AG09319 (cell line): ENCODE data around the gene PRR36.

Experiments used
- DNase-seq: peaks from one replicate; pipeline ENCODE4 v3.0.0-alpha.2; 2010; ENCODE audit warnings: low read depth; ENCODE audit errors: extremely low read depth
- TF ChIP-seq, protein P1 (sequence below): IDR thresholded peaks from 2 replicates; pipeline ENCODE4 v1.5.1; 2011; ENCODE audit warnings: low read depth, mild to moderate bottlenecking, inconsistent platforms, low read length, moderate library complexity

The PRR36 gene

DNA sequence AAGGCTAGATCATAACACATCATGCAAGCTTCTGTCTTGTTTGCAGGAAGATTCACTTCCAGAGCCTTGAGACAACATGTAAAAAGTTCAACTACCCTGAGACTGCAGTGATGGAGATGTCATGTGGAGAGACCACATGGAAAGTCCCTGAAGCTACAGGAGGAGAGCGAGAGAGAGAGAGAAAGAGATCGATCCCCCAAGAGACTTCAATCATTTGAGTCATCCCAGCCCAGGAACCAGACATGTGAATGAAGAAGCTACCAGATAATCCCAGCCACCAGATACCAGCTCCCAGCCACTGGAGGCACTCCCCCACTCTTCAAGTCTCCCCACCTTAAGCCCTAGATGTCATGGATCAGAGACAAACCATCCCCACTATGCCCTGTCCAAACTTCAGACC, 54.9 kb downstream of the PRR36 start:
- TF ChIP-seq, protein P1, sequence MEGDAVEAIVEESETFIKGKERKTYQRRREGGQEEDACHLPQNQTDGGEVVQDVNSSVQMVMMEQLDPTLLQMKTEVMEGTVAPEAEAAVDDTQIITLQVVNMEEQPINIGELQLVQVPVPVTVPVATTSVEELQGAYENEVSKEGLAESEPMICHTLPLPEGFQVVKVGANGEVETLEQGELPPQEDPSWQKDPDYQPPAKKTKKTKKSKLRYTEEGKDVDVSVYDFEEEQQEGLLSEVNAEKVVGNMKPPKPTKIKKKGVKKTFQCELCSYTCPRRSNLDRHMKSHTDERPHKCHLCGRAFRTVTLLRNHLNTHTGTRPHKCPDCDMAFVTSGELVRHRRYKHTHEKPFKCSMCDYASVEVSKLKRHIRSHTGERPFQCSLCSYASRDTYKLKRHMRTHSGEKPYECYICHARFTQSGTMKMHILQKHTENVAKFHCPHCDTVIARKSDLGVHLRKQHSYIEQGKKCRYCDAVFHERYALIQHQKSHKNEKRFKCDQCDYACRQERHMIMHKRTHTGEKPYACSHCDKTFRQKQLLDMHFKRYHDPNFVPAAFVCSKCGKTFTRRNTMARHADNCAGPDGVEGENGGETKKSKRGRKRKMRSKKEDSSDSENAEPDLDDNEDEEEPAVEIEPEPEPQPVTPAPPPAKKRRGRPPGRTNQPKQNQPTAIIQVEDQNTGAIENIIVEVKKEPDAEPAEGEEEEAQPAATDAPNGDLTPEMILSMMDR = no peak
- DNase-seq = no peak

DNA sequence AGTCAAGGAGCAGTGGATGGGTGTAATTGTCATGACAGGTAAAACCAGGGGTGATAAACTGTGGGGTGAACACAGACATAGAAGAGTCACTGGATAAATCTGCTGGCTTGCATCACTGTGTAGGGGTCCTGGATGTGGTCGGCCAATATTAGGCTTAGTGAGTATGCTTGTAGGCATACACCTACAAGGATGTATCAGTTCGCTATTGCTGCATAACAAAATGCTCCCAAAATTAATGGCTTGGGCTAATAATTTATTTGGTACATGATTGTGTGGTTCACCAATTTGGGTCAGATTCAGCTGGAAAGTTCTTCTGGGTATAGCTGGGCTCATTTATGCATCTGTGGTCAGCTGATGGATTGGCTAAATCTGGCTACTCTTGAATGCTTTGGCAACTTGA, 55.4 kb downstream of the PRR36 start:
- DNase-seq = no peak
- TF ChIP-seq, protein P1 = no peak
